ENCODE data around the gene AGXT2.
"Not testable (repeated sequence)": the region's sequence is repeated elsewhere in the genome, so short reads cannot be mapped to it uniquely, and the experiment has no call there.

AGXT2 gene

DNA sequence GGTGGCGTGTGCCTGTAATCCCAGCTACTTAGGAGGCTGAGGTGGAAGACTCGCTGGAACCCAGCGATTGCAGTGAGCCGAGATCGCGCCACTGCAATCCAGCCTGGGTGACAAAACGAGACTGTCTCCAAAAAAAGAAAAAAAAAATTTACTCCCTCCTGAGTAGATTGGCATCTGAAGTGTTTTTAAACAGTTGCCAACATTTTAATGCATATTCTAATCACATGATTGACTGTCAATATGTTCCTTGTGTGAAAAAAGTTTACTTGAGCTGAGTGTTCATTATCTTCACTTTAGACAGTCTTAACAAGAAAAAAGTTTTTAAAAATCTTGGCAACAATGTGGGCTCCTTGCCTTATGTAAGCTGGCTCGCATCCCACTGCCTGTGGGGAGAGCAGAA, 53.8 kb downstream of the AGXT2 start:
- TF ChIP-seq, protein P1, sequence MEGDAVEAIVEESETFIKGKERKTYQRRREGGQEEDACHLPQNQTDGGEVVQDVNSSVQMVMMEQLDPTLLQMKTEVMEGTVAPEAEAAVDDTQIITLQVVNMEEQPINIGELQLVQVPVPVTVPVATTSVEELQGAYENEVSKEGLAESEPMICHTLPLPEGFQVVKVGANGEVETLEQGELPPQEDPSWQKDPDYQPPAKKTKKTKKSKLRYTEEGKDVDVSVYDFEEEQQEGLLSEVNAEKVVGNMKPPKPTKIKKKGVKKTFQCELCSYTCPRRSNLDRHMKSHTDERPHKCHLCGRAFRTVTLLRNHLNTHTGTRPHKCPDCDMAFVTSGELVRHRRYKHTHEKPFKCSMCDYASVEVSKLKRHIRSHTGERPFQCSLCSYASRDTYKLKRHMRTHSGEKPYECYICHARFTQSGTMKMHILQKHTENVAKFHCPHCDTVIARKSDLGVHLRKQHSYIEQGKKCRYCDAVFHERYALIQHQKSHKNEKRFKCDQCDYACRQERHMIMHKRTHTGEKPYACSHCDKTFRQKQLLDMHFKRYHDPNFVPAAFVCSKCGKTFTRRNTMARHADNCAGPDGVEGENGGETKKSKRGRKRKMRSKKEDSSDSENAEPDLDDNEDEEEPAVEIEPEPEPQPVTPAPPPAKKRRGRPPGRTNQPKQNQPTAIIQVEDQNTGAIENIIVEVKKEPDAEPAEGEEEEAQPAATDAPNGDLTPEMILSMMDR (IDR thresholded peaks at IDR 0.05; ENCODE audit: low read depth, low read length) = no peak
- no peak overlapping the region for H3K4me3 ChIP-seq (ENCODE audit: low read depth, low read length)

DNA sequence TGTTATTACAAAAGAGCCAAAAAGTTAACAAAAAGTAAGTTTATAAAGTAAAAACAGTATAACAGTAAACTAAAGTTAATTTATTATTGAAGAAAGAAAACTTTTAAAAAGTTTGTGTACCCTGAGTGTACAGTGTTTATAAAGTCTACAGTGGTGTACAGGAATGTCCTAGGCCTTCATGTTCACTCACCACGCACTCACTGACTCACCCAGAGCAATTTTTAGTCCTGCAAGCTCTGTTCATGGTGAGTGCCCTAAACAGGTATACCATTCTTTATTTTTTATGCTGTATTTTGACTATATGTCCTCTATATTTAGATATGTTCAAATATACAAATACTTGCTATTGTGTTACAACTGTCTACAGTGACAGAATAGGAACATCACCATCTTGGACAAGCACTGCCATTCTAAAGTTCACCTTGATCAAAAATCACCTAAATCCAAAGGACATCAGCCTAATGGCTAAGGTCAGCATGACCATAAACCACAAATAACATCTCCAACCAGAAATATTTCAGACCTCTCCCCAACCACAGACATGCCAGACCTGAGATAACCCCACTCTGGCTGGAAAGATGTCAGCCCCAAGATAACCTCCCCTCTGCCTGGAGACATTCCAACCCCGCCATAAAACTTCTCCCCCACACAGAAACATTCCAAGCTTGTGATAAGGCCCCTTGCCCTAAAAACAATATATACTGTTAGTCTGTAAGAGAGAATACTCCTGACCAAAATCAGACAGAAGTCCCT, 56.1 kb downstream of the AGXT2 start:
- H3K4me3 ChIP-seq (ENCODE audit: low read depth, low read length) = no peak overlapping the region
- TF ChIP-seq, protein P1 (IDR thresholded peaks at IDR 0.05; ENCODE audit: low read depth, low read length) = no peak

DNA sequence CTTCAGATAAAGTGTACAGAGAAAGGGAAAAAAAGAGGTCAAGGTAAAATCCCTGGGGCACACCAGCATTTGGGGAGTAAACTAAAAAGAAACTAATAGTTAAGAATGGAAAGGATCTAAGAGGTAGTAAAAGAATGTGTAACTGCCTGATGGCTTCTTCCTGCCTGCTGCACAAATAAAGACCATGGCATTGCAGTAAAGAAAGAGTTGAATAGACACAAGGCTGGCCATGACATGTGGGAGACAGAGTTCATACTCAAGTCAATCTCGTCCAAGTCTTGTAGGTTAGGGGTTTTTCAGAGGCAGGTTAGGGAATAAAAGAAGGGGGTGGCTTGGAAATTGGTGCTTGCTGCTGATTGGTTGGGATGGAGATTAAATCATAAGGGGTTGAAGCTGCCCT, 60.8 kb downstream of the AGXT2 start:
- TF ChIP-seq, protein P1 (IDR thresholded peaks at IDR 0.05; ENCODE audit: low read depth, low read length) = no peak

DNA sequence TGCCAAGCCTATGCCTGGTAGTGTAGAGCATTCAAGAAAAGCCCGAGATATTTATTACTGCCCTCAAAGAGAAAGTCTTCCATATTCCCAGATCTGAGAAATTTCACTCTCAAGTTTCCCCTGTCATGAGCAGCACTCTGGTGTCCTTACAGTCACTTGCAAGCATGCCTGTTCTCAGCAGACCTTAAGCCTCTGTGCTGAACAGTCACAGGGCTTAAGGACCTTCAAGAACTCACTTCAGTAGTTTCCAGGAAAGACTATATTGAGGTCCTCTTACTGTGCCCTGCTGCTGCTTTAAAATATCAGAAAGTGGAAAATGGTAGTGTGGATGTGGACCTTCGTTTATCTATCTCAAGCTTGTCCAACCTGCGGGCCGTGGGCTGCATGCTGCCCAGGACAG, 64.9 kb downstream of the AGXT2 start:
- no peak overlapping the region for H3K4me3 ChIP-seq (ENCODE audit: low read depth, low read length)
- TF ChIP-seq, protein P1 (IDR thresholded peaks at IDR 0.05; ENCODE audit: low read depth, low read length) = no peak

More for the DNA sequence above, 60.8 kb downstream of the AGXT2 start:
- no peak overlapping the region for H3K4me3 ChIP-seq (ENCODE audit: low read depth, low read length)

DNA sequence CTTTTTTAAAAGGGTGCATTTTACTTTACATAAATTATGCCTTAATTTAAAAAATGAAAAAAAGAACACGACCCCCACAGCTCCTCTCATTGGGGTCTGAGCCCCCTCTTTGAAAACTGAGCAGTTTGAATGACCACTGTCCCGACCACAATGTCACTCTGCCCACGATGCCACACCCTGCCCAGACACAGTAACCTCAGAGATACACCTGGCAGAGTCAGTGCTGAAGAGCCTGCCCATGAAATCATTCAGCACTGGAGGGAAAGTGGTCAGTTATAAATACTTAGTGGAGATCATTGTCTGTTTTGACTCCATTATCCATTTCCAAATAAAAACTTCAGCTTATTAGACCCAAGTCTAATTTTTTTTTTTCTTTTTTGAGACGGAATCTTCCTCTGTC, 69.1 kb downstream of the AGXT2 start:
- TF ChIP-seq, protein P1 (IDR thresholded peaks at IDR 0.05; ENCODE audit: low read depth, low read length) = no peak
- no peak overlapping the region for H3K4me3 ChIP-seq (ENCODE audit: low read depth, low read length)

DNA sequence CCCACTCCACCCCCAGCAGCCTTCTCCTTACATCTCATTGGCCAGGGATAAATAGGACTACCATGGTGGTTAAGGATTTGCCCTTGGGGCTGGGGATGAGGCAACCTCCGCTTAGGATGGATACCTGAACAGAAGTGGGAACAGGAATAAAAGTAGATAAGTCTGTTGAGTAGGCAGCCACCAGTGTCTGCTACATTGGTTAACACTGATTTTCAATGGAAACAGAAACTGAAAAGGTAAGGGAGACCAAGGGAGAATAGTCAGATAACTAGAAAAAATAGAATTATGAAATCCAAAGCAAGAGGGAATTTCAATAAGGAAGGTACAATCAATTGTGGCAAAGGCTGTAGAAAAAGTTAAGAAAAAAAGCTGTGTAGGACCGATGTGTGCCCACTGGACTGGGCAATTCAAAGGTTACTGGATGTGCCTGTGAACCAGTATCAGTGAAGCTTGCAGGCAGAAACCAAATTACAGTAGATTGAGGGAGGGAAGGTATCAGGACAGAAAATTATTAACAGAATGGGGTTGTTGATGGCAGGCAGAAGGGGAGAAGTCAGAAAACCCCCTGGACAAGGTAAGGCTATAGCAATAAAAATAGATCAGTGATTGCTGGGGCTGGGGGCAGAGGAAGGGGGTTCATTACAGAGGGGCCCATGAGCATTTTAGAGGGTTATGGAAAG, 69.7 kb downstream of the AGXT2 start:
- no peak overlapping the region for H3K4me3 ChIP-seq (ENCODE audit: low read depth, low read length)
- TF ChIP-seq, protein P1 (IDR thresholded peaks at IDR 0.05; ENCODE audit: low read depth, low read length) = no peak

DNA sequence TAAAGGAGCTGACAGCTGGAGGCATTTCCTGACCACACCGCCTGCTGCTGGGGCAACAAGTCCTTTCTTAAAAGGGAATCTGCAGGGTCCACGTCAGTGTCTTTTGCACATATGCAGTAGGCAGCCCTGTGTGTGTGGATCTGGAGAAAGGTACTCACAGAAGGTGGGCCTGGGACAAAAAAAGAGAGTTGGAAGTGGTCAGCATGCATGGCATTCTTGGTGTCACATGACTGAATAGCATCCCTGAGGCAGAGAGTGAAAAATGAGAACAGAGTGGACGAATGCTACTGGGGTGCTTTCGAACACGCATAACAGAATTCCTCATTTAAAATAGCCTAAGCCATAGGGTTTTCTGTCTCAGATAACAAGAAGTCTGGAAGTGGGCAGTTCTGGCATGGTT, 71.4 kb downstream of the AGXT2 start:
- H3K4me3 ChIP-seq (ENCODE audit: low read depth, low read length) = no peak overlapping the region
- TF ChIP-seq, protein P1 (IDR thresholded peaks at IDR 0.05; ENCODE audit: low read depth, low read length) = no peak

DNA sequence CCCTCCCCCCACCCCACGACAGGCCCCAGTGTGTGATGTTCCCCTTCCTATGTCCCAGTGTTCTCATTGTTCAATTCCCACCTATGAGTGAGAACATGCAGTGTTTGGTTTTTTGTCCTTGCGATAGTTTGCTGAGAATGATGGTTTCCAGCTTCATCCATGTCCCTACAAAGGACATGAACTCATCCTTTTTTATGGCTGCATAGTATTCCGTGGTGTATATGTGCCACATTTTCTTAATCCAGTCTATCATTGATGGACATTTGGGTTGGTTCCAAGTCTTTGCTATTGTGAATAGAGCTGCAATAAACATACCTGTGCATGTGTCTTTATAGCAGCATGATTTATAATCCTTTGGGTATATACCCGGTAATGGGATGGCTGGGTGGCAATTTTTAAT, 76.1 kb downstream of the AGXT2 start:
- H3K4me3 ChIP-seq (ENCODE audit: low read depth, low read length) = not testable (repeated sequence)

Data from WI38 (cell line).